CD14-positive monocyte (primary cell): ENCODE measurements around the gene TPD52L1. TPM values are rescaled to one million over a fixed set of nuclear protein-coding genes. Genes with fewer than 3 reads are reported as not detected.

Experiments used
- DNase-seq, 3 donors: peaks; one replicate each; pipeline ENCODE4 v3.0.0-alpha.2; 2011 to 2022
- H2AFZ ChIP-seq: 2 replicates; pipeline ENCODE4 v1.6.0; 2012; ENCODE audit warnings: mild to moderate bottlenecking, low read depth, low read length, inconsistent platforms; ENCODE audit not compliant: insufficient read depth, poor library complexity, severe bottlenecking
- H3K27ac ChIP-seq, 2 donors: 1 replicate in 1 of 2; 2 replicates in 1 of 2; pipeline ENCODE4 v1.5.1; 2012 to 2013; ENCODE audit warnings: low read length in 2 of 2, control low read depth in 1 of 2, inconsistent platforms in 1 of 2, low read depth in 1 of 2, mild to moderate bottlenecking in 1 of 2
- H3K27me3 ChIP-seq, 2 donors: one replicate each; pipeline versions ENCODE4 v1.6.0 to v1.6.1; 2011 to 2013; ENCODE audit warnings: low read length in 2 of 2; ENCODE audit not compliant: control insufficient read depth in 2 of 2, insufficient read depth in 2 of 2
- H3K36me3 ChIP-seq, 2 donors: replicated peaks in 1 of 2; 1 replicate in 1 of 2; 2 replicates in 1 of 2; pipeline versions ENCODE4 v1.5.1 to v1.6.1; 2012 to 2013; ENCODE audit warnings: low read length in 2 of 2, control low read depth in 1 of 2, inconsistent platforms in 1 of 2, mild to moderate bottlenecking in 1 of 2; ENCODE audit not compliant: insufficient read depth in 2 of 2, control insufficient read depth in 1 of 2
- H3K4me1 ChIP-seq, 2 donors: 1 replicate in 1 of 2; 2 replicates in 1 of 2; pipeline versions ENCODE4 v1.5.1 to v1.6.1; 2012 to 2013; ENCODE audit warnings: low read length in 2 of 2, control low read depth in 1 of 2, inconsistent platforms in 1 of 2, mild to moderate bottlenecking in 1 of 2, moderate library complexity in 1 of 2; ENCODE audit not compliant: insufficient read depth in 2 of 2, control insufficient read depth in 1 of 2
- H3K4me2 ChIP-seq: replicated peaks from 2 replicates; pipeline ENCODE3; 2012; ENCODE audit warnings: low read length, moderate library complexity, mild to moderate bottlenecking; ENCODE audit not compliant: poor library complexity, severe bottlenecking; ENCODE audit errors: extremely low read depth
- H3K4me3 ChIP-seq, 3 experiments: fragments of 200-600 bp in 1 of 3; sonication (generic) in 1 of 3; replicated peaks in 1 of 3; 1 replicate in 2 of 3; 2 replicates in 1 of 3; pipeline ENCODE4 v1.5.1; 2011 to 2013; ENCODE audit warnings: low read length in 3 of 3, mild to moderate bottlenecking in 3 of 3, control low read depth in 2 of 3, low read depth in 2 of 3, inconsistent platforms in 1 of 3, moderate library complexity in 1 of 3
- H3K79me2 ChIP-seq: 2 replicates; pipeline ENCODE4 v1.6.0; 2012; ENCODE audit warnings: mild to moderate bottlenecking, control low read depth, inconsistent platforms, low read length, moderate library complexity; ENCODE audit not compliant: insufficient read depth
- H3K9ac ChIP-seq: 2 replicates; pipeline ENCODE4 v1.6.0; 2017; ENCODE audit warnings: low read length, mild to moderate bottlenecking; ENCODE audit not compliant: insufficient read depth, poor library complexity, severe bottlenecking
- H3K9me3 ChIP-seq, 2 donors: replicated peaks in 1 of 2; 1 replicate in 1 of 2; 2 replicates in 1 of 2; pipeline versions ENCODE4 v1.5.1 to v1.6.1; 2012 to 2013; ENCODE audit warnings: low read length in 2 of 2, control low read depth in 1 of 2; ENCODE audit not compliant: control insufficient read depth in 1 of 2, insufficient read depth in 1 of 2
- H4K20me1 ChIP-seq: 2 replicates; pipeline ENCODE4 v1.6.0; 2012; ENCODE audit warnings: mild to moderate bottlenecking, low read length, control low read depth, moderate library complexity; ENCODE audit not compliant: insufficient read depth
- H3K27ac Mint-ChIP-seq, 7 donors: one replicate each; pipeline ENCODE4 v1.8.0; 2020; ENCODE audit warnings: mild to moderate bottlenecking in 7 of 7, mixed read lengths in 7 of 7, moderate library complexity in 6 of 7, inconsistent platforms in 2 of 7
- H3K27me3 Mint-ChIP-seq, 3 donors: one replicate each; pipeline ENCODE4 v1.8.0; 2021 to 2022; ENCODE audit warnings: low read depth in 3 of 3, mild to moderate bottlenecking in 3 of 3, mixed read lengths in 3 of 3, moderate library complexity in 3 of 3, inconsistent platforms in 1 of 3
- H3K36me3 Mint-ChIP-seq, 2 donors: one replicate each; pipeline ENCODE4 v1.8.0; 2020; ENCODE audit warnings: mixed read lengths in 2 of 2, inconsistent platforms in 1 of 2, mild to moderate bottlenecking in 1 of 2
- H3K4me1 Mint-ChIP-seq: one replicate; pipeline ENCODE4 v1.8.0; 2020; ENCODE audit warnings: mild to moderate bottlenecking, mixed read lengths
- H3K4me3 Mint-ChIP-seq, 2 donors: one replicate each; pipeline ENCODE4 v1.8.0; 2020; ENCODE audit warnings: mild to moderate bottlenecking in 2 of 2, mixed read lengths in 2 of 2, moderate library complexity in 1 of 2
- H3K9me3 Mint-ChIP-seq, 7 donors: one replicate each; pipeline ENCODE4 v1.8.0; 2020 to 2022; ENCODE audit warnings: mixed read lengths in 7 of 7, mild to moderate bottlenecking in 6 of 7, moderate library complexity in 6 of 7, inconsistent platforms in 2 of 7
- WGBS: methylation state at CpG from one replicate; pipeline ENCODE4 v1.1.5; 2013; ENCODE audit warnings: missing lambda C conversion rate; ENCODE audit not compliant: insufficient coverage; 5-methylcytosine and 5-hydroxymethylcytosine counted together
- intact Hi-C, 2 donors: fragments of 100-400 bp; cut with micrococcal nuclease; formaldehyde crosslinking; loops; one replicate each; pipeline versions ENCODE4 v1.15.0 to v1.15.1; 2023
- polyA plus RNA-seq, 3 donors: library from polyadenylated mRNA; depleted of rRNA in 1 of 3; unstranded in 2 of 3; stranded (reverse) in 1 of 3; fragments of 300-500 nt in 2 of 3; fragments of >200 nt in 1 of 3; fragmentation: Illumina TruSeq in 2 of 3; gene quantifications; 1 replicate in 2 of 3; 2 replicates in 1 of 3; pipeline ENCODE4 v1.2.3, GENCODE V29; 2012 to 2021
- TF ChIP-seq, protein P1 (sequence below): fragments of 200-600 bp; IDR thresholded peaks from one replicate; pipeline ENCODE4 v1.8.0; 2022; ENCODE audit warnings: antibody characterized with exemption, mild to moderate bottlenecking

The TPD52L1 gene
- polyA plus RNA-seq, 3 donors = not detected

DNA sequence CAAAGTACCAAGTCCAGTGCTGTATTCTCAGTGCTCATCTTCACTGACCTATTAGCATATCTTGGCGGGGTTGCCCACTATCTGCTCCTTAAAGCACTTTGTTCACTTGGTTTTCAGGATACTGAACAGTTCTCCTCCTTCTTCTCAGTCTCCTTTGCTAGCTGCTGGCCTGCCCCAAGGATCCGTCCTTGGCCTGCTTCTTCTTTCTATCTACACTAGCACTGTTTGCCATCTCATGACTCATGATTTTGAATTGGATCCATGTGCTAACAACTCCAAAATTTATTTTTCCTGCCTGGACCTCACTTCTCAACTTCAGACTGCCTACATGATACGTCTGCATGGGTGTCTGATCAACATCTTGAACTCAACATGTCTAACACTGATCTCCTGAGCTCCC, 15.5 kb downstream of the TPD52L1 start:
- no peak overlapping the region for H3K9ac ChIP-seq
- H3K27me3 ChIP-seq = no peaks in the 10 kb centered on the region
- WGBS = 94% methylated on average over 3 of the region's 3 CpGs
- intact Hi-C loops = no loop called here
- H2AFZ ChIP-seq = no peak overlapping the region
- H3K4me3 Mint-ChIP-seq = no peak overlapping the region
- no peaks in the 10 kb centered on the region for H4K20me1 ChIP-seq
- H3K4me3 ChIP-seq = no peak overlapping the region
- peaks cover 0 to 5% (median 0%) of the 10 kb centered on the region in 7 donors for H3K9me3 Mint-ChIP-seq
- H3K27ac ChIP-seq = no peak overlapping the region
- no peaks in the 10 kb centered on the region for H3K79me2 ChIP-seq
- no peaks in the 10 kb centered on the region for H3K36me3 Mint-ChIP-seq
- no peak overlapping the region for H3K4me2 ChIP-seq
- H3K4me1 Mint-ChIP-seq = peaks cover 20% of the 10 kb centered on the region
- H3K27me3 Mint-ChIP-seq = peaks cover 0 to 6% (median 3%) of the 10 kb centered on the region in 3 donors
- TF ChIP-seq, protein P1, sequence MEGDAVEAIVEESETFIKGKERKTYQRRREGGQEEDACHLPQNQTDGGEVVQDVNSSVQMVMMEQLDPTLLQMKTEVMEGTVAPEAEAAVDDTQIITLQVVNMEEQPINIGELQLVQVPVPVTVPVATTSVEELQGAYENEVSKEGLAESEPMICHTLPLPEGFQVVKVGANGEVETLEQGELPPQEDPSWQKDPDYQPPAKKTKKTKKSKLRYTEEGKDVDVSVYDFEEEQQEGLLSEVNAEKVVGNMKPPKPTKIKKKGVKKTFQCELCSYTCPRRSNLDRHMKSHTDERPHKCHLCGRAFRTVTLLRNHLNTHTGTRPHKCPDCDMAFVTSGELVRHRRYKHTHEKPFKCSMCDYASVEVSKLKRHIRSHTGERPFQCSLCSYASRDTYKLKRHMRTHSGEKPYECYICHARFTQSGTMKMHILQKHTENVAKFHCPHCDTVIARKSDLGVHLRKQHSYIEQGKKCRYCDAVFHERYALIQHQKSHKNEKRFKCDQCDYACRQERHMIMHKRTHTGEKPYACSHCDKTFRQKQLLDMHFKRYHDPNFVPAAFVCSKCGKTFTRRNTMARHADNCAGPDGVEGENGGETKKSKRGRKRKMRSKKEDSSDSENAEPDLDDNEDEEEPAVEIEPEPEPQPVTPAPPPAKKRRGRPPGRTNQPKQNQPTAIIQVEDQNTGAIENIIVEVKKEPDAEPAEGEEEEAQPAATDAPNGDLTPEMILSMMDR = no peak
- no peaks in the 10 kb centered on the region for H3K36me3 ChIP-seq
- no peak overlapping the region for H3K27ac Mint-ChIP-seq
- no peak for DNase-seq
- H3K9me3 ChIP-seq = no peaks in the 10 kb centered on the region
- H3K4me1 ChIP-seq = peaks cover 13 to 23% of the 10 kb centered on the region in 2 donors

GRCh38 chr6:125169522-125169921, 15.9 kb downstream of the TPD52L1 start:
- TF ChIP-seq, protein P1 = no peak
- H3K4me3 Mint-ChIP-seq = no peak overlapping the region
- Histone ChIP-seq H3K9me3 (no peaks in the 10 kb centered on the region), H2AFZ (no peak overlapping the region), H3K79me2 (no peaks in the 10 kb centered on the region), H3K9ac (no peak overlapping the region), H3K4me2 (no peak overlapping the region), H3K36me3 (no peaks in the 10 kb centered on the region), H3K27ac (no peak overlapping the region), H3K27me3 (no peaks in the 10 kb centered on the region), H3K4me3 (no peak overlapping the region), H4K20me1 (no peaks in the 10 kb centered on the region), H3K4me1 (peaks cover 18 to 28% of the 10 kb centered on the region in 2 donors)
- no peak for DNase-seq
- peaks cover 0 to 6% (median 3%) of the 10 kb centered on the region in 3 donors for H3K27me3 Mint-ChIP-seq
- peak overlapping the region in 1 of 7 donors; percentile 1 for H3K27ac Mint-ChIP-seq
- intact Hi-C loops = no loop called here
- peaks cover 0 to 5% (median 0%) of the 10 kb centered on the region in 7 donors for H3K9me3 Mint-ChIP-seq
- H3K4me1 Mint-ChIP-seq = peaks cover 21% of the 10 kb centered on the region
- no peaks in the 10 kb centered on the region for H3K36me3 Mint-ChIP-seq
- whole genome bisulfite sequencing = 81% methylated on average over 3 of the region's 3 CpGs
